Adrenal gland (tissue), 12 donors: ENCODE results near the gene RSPH3. TPM values are rescaled to one million over a fixed set of nuclear protein-coding genes. Genes with fewer than 3 reads are reported as not detected.

Experiments used
- DNase-seq, 7 donors: peaks; one replicate each; pipeline ENCODE4 v3.0.0-alpha.2; 2019 to 2020
- H3K27ac ChIP-seq, 5 donors: fragments of 200-600 bp; sonication (generic) in 4 of 5; 1 replicate in 3 of 5; 2 replicates in 2 of 5; pipeline versions ENCODE4 v1.5.1 to v1.8.0; 2016 to 2020; ENCODE audit warnings: mild to moderate bottlenecking in 1 of 5
- H3K27me3 ChIP-seq: fragments of 200-600 bp; 2 replicates; pipeline ENCODE4 v1.8.0; 2021
- H3K36me3 ChIP-seq, 2 donors: fragments of 200-600 bp; replicated peaks in 1 of 2; 1 replicate in 1 of 2; 2 replicates in 1 of 2; pipeline versions ENCODE4 v1.5.1 to v1.8.0; 2018 to 2022
- H3K4me1 ChIP-seq, 2 donors: fragments of 200-600 bp; replicated peaks in 1 of 2; 1 replicate in 1 of 2; 2 replicates in 1 of 2; pipeline versions ENCODE4 v1.5.1 to v1.8.0; 2018 to 2021
- H3K4me3 ChIP-seq, 4 donors: fragments of 200-600 bp; sonication (generic) in 3 of 4; one replicate each; pipeline ENCODE4 v1.5.1; 2016 to 2018
- H3K9me3 ChIP-seq, 3 donors: fragments of 200-600 bp; sonication (generic) in 1 of 3; replicated peaks in 1 of 3; 1 replicate in 2 of 3; 2 replicates in 1 of 3; pipeline versions ENCODE4 v1.5.1 to v1.8.0; 2016 to 2021
- POLR2A ChIP-seq, 2 donors: fragments of 450-650 bp; IDR thresholded peaks; one replicate each; pipeline ENCODE4 v1.6.1; 2017; ENCODE audit warnings: antibody characterized with exemption in 2 of 2, mild to moderate bottlenecking in 2 of 2, moderate library complexity in 1 of 2
- WGBS, 4 donors: extraction: QIAGEN DNeasy Blood & Tissue Kit in 2 of 4; methylation state at CpG; one replicate each; pipeline versions ENCODE4 v1.1.5 to v1.1.7; 2013 to 2017; 5-methylcytosine and 5-hydroxymethylcytosine counted together
- intact Hi-C, 2 donors: fragments of 100-400 bp; cut with DNase I; formaldehyde crosslinking; loops; one replicate each; pipeline versions ENCODE4 v1.14.1 to v1.15.0; 2022 to 2023
- polyA plus RNA-seq, 3 donors: library from polyadenylated mRNA; stranded (reverse); fragments of 200-250 nt in 2 of 3; fragments of 350-450 nt in 1 of 3; fragmentation: Illumina TruSeq in 1 of 3; extraction: RNeasy Lipid Tissue Mini Kit (QIAGEN cat#74804) in 1 of 3; gene quantifications; one replicate each; pipeline ENCODE4 v1.2.3, GENCODE V29; 2013 to 2014
- total RNA-seq, 9 donors: library from RNA; depleted of rRNA in 4 of 9; stranded (reverse); fragments of >200 nt in 4 of 9; fragments of 120-200 nt in 1 of 9; fragmentation: NEBNext Ultra II Directional in 1 of 9; extraction: Animal tissue kit (Norgen Biotek cat#: 25700) in 1 of 9; gene quantifications; one replicate each; pipeline versions ENCODE4 v1.1.0 to v1.2.4, GENCODE V29; 2013 to 2023
- TF ChIP-seq, protein P1 (sequence below), 6 experiments: fragments of 450-650 bp in 4 of 6; fragments of 200-600 bp in 2 of 6; sonication (generic) in 1 of 6; IDR thresholded peaks; 1 replicate in 5 of 6; 2 replicates in 1 of 6; pipeline versions ENCODE4 v1.5.1 to v1.8.0; 2016 to 2021; ENCODE audit warnings: antibody characterized with exemption in 6 of 6, mild to moderate bottlenecking in 2 of 6, moderate library complexity in 1 of 6
- donor health status: healthy with polysubstance abuse.
- donor health status: Bipolar disorder and iron deficiency.
- donor health status: DM: yes; HTN: yes; CAD: no.
- donor health status: DM: no; HTN: no; CAD: no.
- donor health status: DM: no; HTN: no; CAD: no.
- donor health status: DM: yes; HTN: yes; CAD: no.

The RSPH3 gene
- total and polyA plus RNA-seq, 12 donors: 3.4 to 20.5 (median 12.8) TPM

- peaks cover 0 to 9% (median 0%) of the 10 kb centered on the region in 3 donors for H3K9me3 ChIP-seq
- H3K27me3 ChIP-seq: no peaks in the 10 kb centered on the region
- DNase-seq: peak; percentile 41 to 64 (median 53)
- peak overlapping the region in 3 of 5 donors; percentile 24 to 62 (median 41) for H3K27ac ChIP-seq
- 45 to 55% (median 47%) methylated on average over 6 of the region's 6 CpGs for WGBS, 4 donors
- TF ChIP-seq, protein P1, sequence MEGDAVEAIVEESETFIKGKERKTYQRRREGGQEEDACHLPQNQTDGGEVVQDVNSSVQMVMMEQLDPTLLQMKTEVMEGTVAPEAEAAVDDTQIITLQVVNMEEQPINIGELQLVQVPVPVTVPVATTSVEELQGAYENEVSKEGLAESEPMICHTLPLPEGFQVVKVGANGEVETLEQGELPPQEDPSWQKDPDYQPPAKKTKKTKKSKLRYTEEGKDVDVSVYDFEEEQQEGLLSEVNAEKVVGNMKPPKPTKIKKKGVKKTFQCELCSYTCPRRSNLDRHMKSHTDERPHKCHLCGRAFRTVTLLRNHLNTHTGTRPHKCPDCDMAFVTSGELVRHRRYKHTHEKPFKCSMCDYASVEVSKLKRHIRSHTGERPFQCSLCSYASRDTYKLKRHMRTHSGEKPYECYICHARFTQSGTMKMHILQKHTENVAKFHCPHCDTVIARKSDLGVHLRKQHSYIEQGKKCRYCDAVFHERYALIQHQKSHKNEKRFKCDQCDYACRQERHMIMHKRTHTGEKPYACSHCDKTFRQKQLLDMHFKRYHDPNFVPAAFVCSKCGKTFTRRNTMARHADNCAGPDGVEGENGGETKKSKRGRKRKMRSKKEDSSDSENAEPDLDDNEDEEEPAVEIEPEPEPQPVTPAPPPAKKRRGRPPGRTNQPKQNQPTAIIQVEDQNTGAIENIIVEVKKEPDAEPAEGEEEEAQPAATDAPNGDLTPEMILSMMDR (IDR thresholded peaks at IDR 0.05): no peak
- TF ChIP-seq POLR2A (IDR thresholded peaks at IDR 0.05): no peak
- H3K4me3 ChIP-seq: no peak overlapping the region
- peaks cover 9 to 11% of the 10 kb centered on the region in 2 donors for H3K4me1 ChIP-seq
- H3K36me3 ChIP-seq: peaks cover 0 to under 1% of the 10 kb centered on the region in 2 donors
- intact Hi-C loops: loop anchor here (5.0 to 10.0 kb wide), 2 partner anchors 156 to 268 kb away; partner anchors contain the start of gene EZR (in 1 of the 2)
These were observed 29.2 kb downstream of the RSPH3 start for GRCh38 chr6:158970640-158971275.

DNA sequence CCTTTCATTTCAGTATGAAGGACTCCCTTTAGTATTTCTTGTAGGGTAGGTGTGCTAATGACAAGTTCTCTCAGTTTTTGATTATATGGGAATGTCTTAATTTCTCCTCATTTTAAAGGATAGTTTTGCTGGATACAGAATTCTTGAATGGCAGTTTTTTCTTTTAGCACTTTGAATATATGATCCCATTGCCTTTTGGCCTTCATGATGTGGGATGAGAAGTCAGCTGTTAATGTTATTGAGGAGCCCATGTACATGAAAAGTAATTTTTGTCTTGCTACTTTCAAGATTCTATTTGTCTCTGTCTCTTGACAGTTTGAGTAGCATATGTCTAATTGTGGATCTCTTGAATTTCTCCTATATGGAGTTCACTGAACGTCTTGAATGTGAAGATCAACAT lies 30.9 kb downstream of the RSPH3 start:
- H3K27ac ChIP-seq: no peak overlapping the region
- no peak for DNase-seq

GRCh38 chr6:158963020-158963808 lies 36.8 kb downstream of the RSPH3 start:
- peak in 1 of 7 donors; percentile 12 for DNase-seq
- Histone ChIP-seq H3K27ac (no peak overlapping the region), H3K27me3 (no peaks in the 10 kb centered on the region), H3K4me3 (no peak overlapping the region), H3K9me3 (peaks cover 0 to 9% (median 0%) of the 10 kb centered on the region in 3 donors), H3K36me3 (no peaks in the 10 kb centered on the region), H3K4me1 (no peaks in the 10 kb centered on the region)
- intact Hi-C loops: no loop called here
- TF ChIP-seq, protein P1 (IDR thresholded peaks at IDR 0.05): no peak
- TF ChIP-seq POLR2A (IDR thresholded peaks at IDR 0.05): no peak

More for the DNA sequence above, 30.9 kb downstream of the RSPH3 start:
- no peak overlapping the region for H3K4me3 ChIP-seq
- intact Hi-C loops: no loop called here
- 97 to 100% (median 98%) methylated on average over 1 of the region's 1 CpG for WGBS, 4 donors
- H3K9me3 ChIP-seq: peaks cover 0 to 9% (median 0%) of the 10 kb centered on the region in 3 donors
- no peaks in the 10 kb centered on the region for H3K27me3 ChIP-seq
- peaks cover 9 to 11% of the 10 kb centered on the region in 2 donors for H3K4me1 ChIP-seq
- H3K36me3 ChIP-seq: no peaks in the 10 kb centered on the region
- no peak for TF ChIP-seq POLR2A (IDR thresholded peaks at IDR 0.05)

DNA sequence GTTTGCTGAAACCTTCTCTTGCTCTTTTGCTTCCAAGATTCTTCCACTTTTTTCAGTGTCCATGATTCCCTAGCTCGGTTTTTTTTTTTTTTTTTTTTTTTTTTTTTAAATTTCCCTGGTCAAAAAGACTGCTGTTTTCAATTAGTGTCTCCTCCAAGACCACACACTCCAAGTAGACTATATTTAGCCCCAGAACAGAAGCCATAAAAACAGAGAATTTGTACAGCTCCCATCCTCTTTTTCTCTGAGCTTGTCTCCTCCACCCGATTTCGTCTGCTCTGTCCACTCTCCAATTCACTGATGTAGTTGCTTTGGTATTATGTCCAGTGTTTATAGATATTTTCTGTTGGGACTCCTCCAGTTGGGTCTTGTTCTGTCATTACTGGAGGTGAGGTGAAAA lies 37.6 kb downstream of the RSPH3 start:
- TF ChIP-seq, protein P1 (IDR thresholded peaks at IDR 0.05): no peak
- H3K9me3 ChIP-seq: peaks cover 0 to under 1% (median 0%) of the 10 kb centered on the region in 3 donors
- H3K27me3 ChIP-seq: no peaks in the 10 kb centered on the region
- intact Hi-C loops: no loop called here
- H3K4me1 ChIP-seq: no peaks in the 10 kb centered on the region
- no peak overlapping the region for H3K4me3 ChIP-seq
- H3K27ac ChIP-seq: no peak overlapping the region
- no peak for DNase-seq
- WGBS, 4 donors: 88 to 97% (median 94%) methylated on average over 3 of the region's 3 CpGs
- no peaks in the 10 kb centered on the region for H3K36me3 ChIP-seq
